Activated CD4-positive, CD25-positive, alpha-beta regulatory T cell treated with anti-CD3 and anti-CD28 coated beads, Interleukin-2, amount 50 U/mL, for 72 hours (primary cell): ENCODE results near the gene IGF1R.

Experiments used
- DNase-seq: peaks from one replicate; pipeline ENCODE4 v3.0.0; 2021

The IGF1R gene

DNA sequence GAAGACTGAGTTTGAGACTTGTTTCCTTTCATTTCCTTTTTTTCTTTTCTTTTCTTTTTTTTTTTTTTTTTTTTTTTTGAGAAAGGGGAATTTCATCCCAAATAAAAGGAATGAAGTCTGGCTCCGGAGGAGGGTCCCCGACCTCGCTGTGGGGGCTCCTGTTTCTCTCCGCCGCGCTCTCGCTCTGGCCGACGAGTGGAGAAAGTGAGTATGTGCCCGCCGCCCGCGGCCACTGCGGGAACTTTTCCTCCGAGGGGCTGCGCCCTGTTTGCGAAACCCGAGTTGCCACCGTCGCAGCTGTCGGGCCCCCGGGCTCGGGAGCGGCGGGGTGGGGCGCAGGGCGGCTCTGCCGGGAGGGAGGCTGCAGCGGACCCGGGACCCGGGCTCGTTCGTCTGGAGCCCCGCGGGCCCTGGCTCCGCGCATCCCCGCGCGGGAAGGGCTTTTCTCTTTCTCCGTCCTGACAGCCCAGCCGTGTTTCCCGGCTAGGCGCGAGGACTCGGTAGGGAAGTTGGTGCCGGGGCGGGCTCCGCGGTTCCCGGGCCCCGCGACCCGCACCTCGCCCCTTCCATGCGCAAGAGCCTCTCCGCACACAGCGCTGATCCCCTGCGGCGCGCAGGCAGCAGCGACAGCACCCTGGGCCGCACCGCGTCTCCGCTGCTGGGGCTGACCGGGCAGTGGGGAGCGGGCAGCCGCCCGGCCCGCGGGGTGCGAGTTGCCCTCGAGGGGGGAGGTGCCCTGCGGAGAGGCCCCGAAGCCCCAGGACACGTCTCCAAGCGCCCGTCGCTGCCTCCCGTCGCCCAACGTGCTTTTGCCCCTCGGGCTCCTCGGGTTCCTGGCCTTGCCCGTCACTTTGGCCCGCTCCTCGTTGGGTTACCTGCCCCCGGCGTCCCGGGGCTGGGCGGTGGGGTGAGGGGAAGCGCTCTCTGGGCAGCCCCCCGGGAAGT, 1.4 kb downstream of the IGF1R start:
- DNase-seq = peak; percentile 46

DNA sequence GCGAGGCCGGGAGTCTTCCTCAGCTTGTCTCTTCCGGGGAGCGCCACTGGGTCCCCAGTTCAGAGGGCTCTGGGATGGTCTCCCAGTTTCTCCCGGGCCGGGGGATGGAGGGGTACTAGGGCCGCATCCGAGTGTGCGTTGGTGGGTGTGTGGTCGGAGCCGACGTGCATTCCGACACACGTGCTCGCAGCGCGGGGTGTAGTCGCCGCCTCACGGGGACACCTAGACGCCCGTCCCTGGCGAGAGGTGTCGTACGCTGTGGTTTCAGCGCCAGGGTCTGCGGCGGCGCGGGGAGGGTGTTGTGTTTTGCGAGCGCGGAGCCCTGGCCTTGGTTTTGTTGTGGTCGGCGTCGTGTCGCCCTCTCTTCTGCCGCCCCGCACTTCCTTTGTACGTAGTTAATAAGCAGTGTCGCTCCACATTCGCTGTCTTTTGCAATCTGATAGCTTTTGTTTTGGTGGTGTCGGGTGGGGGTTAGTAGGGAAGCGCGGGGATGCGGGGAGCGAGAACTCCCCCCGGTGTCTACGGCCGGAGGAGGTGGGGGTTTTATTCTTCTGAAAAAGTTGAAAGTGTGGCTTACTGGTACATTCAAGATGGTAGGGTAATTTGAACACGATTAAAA, 2.2 kb downstream of the IGF1R start:
- DNase-seq = peak; percentile 55

DNA sequence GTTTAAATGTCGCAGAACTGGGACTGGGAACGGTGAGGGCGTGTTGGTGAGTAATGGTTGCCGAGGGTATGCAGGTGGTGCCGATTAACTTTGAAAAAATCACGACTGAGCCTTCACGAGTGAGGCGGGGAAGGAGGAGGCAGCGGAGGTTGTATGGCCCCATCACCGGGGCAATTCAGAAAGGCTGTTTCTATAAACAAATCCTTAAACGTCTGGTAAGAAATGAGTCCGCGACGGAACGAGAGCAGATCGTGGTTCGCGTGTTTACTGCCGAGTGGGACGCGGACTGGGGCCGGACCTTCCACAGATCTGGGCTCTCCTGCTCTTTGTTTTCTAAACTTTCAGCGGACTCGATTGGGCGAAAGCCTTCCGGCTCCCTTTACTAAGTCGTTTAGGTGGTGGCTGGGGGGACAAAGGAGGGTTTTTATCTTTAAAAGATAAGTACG, 2.7 kb downstream of the IGF1R start:
- no peak for DNase-seq

DNA sequence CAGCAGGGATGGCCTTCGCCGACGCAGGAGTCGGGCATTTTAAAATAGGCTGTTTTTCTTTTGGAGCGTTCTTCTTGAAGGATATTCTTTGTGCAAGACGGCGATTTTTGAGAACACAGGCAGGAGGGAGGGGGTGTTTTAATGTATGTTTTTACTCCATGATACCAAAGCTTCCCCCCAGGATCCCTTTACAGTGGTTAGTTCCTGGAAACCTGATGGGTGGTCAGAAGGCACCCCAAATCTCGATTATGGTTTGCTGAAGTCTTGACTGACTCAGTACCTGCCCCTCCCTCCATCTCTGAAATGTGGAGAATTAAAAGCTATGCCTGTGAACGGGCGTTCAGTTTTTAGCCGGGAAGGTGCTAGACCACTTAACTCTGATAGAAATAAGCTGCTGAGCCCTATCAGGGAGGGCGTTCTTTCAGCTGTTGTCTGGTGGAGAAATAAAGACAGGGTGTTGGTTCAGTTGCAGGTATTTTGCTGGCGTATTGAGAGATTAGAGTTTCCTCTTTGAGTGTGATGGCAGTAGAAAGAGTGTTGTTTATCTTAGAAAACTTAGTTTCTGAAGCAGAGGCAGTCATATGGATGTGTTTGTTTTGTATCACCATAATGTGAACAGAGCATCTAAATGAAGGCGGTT, 3.4 kb downstream of the IGF1R start:
- DNase-seq = no peak

DNA sequence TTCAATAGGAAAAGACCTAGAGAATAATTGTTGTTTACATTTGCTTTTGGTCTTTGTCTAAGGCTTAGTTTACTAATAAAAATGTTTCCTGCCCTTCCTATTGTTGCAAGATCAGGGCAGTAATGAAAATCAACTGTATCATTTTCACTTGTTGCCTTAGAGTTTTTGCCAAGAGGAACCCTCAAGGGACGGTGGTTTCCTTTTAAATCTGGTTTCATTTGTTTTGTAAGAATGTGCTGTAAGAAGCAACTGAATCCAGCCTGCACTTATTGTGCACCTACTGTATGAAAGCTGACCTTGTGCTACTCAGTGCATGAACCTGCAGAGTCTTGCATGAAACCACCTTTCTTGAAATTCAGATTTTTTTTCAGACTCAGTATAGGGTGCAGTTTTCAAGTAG, 5.3 kb downstream of the IGF1R start:
- no peak for DNase-seq

DNA sequence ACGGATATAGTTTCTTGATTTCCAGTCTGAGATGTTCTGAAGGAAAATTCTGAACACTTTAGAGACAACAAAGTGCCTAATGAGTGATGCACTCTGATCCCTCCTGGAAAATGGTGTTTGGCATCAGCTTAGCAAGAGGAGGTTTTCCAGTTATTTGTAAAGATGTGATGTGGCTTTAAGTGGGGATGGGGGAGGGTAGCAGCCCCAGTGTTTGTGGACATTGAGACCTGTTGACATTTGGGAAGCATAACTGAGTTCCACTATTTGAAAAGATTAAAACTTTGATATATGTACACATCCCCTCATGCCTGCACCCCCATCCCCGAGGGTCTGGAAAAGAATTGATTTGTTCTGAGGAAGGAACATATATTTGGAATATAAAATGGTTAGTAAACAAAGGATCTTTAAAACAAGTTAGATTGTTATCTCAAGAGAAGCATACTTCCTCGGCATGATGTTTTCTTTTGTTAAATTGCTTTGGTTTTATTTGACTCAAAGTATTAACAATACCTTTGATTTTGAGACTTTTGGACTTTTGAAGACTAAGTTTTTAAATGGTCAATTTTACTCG, 6.5 kb downstream of the IGF1R start:
- no peak for DNase-seq

DNA sequence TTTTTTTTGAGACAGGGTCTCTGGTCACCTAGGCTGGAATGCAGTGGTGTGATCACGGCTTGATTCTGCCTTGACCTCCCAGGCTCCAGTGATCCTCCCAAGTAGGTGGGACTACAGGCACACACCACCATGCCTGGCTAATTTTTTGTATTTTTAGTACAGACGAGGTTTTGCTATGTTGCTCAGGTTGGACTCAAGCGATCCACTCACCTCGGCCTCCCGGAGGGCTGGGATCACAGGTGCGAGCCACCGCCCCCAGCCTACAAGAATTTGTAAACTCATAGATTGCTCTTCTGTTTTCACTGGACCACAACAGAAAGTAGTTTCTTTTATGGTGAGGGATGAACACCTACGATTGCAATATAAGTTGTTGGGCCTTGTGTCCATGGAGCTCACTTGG, 7.4 kb downstream of the IGF1R start:
- DNase-seq = no peak

DNA sequence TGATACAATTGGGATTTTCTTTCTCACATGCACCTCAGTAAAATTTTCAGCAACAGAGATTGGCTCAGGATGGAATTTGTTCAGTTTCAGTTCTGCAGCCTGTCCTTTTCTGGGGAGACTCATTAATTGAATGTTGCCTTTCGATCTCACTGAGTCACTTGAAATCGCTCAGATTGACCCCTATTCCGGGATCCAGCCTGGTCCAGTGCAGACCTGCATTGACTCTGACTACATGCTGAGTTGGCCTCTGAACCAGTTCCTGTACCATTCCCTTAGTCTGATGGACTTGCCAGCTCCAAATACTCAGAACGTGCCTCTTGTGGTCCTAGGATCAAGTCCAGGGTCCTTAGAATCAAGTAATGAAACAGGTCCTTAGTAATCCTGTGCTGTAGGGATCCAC, 9.4 kb downstream of the IGF1R start:
- no peak for DNase-seq

DNA sequence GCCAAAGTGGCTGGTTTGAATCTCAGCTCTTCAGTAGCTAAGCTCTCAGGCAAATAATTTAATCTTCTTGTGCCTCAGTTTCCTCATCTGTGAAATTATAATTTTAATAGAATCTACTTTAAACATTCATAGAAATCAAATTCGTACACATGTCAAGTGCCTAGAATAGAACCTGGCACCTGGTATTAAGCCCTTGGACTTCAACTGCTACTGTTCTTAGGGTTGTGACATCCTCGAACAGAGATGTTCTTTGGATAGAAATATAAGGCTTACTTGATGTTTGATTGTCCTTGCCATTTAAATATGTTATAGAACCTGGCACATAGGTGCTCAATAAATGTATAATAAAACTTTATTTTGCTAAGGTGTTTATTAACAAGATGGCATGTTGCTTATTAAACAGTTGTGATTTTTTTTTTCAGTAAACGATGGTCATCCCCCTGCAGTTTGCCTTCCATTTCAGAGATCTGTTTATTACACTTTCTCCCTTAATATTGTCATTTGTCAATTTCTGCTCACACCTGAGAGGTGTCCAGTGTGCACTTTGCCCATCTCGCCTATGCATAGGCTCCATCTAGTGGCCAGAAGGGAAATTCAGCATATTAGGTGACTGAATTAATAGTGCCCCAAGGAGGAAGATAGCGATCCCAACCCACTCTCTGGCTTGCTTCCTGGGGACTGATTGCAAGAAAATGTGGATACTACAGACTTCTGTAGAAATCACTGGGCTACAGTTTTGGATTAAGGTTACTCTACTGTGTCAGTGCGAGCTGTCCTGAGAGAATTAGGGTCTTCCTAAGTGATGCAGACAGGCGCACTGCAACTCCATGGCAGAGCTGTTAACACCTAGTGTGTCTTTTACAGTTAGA, 10.7 kb downstream of the IGF1R start:
- DNase-seq = no peak

DNA sequence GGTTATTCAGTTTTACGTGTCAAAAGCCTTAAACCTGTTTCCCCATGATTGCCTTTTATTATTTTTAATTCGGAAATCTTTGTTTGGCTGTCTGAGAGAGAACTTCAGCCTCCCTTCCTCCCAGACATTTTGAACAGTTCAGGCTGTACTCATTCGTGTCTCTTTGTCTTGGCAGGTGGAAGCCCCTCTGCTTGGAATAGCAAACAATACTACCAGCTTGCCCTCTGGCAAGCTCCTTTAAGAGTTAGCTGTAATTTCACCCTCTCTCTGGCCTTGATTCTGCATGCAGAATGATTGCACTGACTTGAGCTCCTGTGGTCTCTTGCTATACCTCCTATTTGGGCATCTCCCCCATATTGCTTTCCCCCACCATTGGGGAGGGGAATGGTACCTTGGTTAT, 11.7 kb downstream of the IGF1R start:
- DNase-seq = no peak

DNA sequence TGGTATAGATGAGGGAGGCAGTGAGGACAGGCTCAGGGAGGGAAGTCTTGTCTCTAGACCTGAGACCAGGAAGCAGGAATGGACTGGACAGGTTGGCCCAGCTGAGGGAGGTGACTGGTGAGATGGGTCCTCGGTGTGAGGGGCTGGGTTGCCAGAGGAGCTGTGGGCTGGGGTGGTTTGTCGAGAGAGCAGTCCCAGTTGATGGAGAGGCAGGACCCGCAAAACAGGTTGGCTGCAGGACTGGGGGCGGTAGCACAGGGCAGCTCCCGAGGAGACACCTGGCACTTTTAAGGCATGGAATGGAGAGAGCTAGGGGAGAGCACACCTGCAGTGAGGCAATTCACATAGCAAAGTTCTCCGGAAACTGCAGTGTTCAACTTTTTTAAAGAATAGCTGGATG, 14.7 kb downstream of the IGF1R start:
- DNase-seq = no peak

DNA sequence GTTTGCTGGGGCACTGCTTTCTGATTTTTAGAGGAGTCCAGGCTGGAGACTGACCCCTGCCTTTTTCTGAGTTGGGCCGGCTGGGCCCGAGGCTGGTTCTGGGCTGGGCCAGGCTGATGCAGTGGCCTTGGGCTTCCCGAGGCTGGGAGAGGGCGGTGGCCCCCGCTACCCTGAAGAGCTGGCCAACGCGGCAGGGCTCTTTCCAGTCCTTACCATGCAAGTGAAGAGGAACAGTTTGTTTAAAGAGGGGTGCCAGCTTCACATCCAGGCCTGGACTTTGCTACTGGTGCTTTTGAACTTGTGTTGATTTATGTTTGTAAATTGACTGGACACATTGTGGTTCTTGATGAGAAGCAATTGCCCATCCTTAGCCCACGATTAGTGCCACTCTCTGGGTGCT, 15.3 kb downstream of the IGF1R start:
- DNase-seq = no peak

DNA sequence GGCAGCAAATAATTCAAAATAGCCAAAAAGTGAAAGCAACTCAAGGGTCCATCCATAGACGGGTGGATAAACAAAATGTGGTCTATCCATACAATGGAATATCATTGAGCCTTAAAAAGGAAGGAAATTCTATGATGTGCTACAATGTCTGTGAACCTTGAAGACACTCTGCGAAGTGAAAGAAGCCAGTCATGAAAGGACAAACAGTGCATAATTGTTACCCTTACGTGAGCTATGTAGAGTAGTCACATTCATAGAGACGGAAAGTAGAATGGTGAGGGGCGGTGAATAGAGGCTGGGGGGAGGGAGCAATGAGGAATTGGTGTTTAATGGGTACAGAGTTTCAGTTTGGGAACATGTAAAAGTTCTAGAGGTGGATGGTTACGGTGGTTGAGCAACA, 18.1 kb downstream of the IGF1R start:
- DNase-seq = no peak

DNA sequence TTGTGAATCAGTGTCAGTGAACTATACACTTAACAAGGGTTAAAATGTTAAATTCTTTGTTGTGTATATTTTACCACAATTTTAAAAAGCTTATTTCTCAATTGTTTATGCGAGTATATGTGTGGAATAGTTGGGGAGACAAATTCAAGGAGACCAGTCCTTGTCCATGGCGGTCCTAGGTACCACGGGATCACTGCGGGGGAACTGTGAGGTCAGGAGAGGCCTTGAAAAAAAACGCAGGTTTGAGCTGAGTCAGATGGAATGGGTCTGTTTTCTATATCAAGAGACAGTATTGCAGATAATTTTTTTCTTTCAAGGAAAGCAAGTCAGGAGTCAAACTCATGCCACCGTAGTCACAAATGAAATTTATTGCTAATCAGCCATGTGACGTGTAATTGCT, 18.5 kb downstream of the IGF1R start:
- DNase-seq = no peak

DNA sequence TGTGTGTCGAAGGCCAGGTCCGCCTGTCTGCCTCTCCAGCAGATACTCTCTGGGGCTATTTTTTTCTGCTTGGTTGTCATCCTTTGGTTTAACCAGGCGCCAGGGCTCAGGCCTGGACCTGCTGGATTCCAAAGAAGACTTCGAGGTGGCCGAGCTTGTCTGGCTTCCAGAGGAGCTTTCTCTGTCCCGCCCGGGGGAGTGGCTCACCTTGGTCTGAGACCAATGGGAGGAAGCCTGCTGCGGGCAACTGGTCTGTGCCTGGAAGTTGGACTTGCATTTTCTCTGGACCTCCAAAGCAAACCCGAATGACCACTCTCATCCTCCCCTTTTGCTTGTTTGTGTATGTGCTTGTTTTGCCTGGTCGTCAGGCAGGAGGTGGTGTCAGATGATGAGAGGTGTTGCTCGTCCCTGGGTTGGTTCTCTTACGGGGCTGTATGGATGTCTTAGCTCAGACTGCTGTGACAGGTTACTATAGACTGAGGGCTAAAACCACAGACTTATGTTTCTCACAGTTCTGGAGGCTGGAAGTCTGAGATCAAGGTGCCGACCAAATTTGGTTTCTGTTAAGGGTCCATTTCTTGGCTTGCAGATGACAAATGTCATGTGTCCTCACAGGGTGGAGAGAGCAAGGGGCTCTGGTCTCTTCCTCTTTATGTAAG, 19.3 kb downstream of the IGF1R start:
- no peak for DNase-seq

DNA sequence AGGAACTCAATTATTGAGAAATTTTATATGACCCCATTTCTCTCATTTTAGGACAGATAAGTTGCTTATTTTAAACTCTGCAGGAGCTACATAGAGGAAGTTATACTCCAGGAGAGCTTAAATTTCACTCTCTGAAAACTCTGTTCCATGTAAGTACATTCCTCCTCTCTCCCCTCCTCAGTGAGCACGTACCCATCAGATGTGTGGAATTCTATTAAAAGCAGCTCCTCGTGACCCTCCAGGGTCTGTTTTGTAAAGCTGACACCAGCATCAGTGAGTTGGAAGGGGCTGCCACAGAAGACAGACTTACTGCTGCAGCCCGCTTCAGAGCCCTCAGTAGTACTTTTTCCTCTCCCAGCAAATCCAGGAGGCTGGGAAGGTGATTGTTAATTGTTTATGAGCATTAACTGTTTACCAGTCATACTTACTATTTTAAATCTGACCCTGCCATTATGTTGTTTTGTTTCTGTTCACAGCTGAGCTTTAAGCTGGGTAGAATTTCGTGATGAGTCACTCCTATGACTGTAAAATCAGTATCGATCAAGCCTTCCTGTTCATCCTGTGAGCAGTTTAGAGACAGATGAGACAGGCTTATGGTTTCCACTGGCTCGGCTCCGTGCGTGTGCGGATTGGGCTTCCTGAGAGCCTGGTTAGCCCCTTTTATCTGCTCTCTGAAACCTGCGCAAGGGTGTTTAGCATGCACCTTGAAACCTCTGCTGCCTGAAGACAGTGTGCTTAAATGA, 20.4 kb downstream of the IGF1R start:
- no peak for DNase-seq

DNA sequence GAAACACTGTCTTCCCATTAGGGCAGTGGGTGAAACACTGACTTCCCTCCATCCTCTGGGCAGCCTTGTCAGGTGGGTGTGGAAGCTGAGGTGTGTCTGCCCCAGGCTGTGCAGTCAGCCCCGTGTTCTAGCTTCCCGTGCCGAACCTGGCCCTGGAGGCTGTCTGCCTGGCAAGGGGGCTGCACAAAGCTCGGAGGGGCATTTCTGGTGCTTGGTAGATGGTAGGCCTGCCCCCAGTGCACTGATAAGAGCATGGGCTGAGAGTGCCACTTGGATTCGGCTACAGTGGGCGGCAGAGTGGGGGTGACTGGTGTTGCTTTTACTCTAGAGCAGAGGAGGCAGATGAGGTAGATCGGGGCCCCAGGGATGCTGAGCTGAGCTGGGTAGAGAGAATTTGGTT, 21.3 kb downstream of the IGF1R start:
- DNase-seq = no peak

DNA sequence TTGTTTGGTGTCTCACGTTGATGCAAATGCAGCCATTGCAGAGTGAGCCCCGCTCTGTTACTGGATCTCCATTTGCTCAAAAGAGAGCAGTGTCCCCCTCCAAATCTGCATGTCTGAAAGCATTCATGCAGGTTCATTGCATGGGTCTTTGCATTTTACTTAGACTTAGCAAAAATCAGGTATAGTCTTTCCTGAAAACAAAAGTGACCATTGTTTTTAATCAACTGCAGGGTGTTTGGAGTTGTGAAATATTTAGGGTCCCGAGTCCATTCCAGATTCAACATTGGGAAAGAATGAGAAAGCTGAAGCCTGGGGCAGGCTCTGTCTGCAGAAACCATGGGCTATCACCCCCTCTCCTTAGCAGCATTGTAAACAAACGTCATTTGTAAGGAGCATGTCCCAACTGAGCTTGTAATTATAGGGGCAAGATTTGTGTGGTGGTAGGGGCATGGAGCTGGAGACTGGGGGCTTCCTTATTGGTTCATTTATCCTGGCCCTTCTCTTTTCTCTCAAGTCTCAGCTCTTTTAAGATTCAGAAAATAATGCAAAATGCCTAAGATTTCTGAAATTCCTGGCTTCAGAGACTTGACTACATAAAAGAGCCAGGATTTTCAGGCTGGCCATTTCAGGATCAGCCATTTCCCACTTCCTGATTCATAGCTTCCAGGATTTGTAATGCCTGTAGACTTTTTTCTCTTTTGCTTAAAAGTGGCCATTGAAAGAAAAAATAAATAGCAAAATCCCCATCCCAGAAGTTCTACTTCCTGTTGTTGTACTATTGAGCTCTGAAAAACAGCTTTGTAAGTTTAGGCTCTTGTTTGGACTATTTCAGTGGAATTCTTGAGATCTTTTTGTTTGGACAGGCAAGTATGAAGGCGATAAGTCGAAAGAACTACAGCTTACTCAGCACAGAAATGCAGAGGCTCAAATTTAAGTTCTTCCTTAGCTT, 23.0 kb downstream of the IGF1R start:
- no peak for DNase-seq

DNA sequence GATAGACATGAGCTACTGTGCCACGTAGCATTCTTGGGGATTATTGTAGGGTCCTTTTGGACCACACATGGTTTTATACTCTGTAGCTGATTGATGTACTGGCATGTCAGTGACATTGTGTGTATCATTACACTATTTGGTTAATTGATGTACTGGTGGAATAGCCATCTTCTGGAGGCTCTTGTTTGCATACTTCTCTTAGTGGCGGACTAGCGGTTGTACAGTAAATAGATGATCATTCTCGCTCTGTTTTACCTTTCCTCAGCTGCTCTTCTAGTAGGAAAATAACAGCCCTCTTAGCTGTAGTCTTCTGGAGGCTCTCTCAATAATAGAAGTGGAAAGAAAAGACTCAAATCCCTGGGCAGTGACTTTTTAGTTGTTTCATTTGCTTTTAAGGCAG, 24.8 kb downstream of the IGF1R start:
- DNase-seq = no peak

DNA sequence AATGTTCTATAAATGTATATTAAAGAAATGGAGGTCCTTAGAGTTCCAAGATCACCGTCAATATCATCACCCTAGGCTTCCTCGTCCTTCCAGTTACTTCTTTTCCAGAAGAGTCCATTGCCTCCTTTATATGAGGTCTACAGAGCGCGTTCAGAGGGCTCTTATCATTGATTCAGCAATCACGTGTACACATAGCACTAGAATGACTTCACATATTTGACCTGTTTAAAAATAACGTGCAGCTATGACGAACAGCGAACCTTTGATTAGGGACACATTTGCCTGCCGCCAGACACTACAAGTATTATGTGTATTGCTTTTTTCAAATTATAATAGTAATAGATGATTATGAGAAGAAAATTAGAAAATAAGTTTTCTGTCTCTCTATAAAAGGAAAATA, 26.0 kb downstream of the IGF1R start:
- DNase-seq = no peak
